H1 (cell line): ENCODE results near the gene METTL9.
"Not testable (repeated sequence)": the region's sequence is repeated elsewhere in the genome, so short reads cannot be mapped to it uniquely, and the experiment has no call there.

Source experiments
- EZH2 ChIP-seq: fragments of 200-600 bp; sonication (generic); IDR thresholded peaks from 2 replicates; pipeline ENCODE4 v1.7.1; 2012; ENCODE audit warnings: low read depth, mild to moderate bottlenecking, moderate library complexity, low read length, inconsistent platforms; ENCODE audit not compliant: severe bottlenecking
- TF ChIP-seq, protein P1 (sequence below), 3 experiments: IDR thresholded peaks; 1 replicate in 2 of 3; 2 replicates in 1 of 3; pipeline versions ENCODE4 v1.5.1 to v1.6.1; 2011; ENCODE audit warnings: low read length in 3 of 3, mild to moderate bottlenecking in 3 of 3, inconsistent platforms in 2 of 3, low read depth in 1 of 3, moderate library complexity in 1 of 3; ENCODE audit not compliant: insufficient read depth in 1 of 3; ENCODE audit errors: control extremely low read depth in 1 of 3

DNA sequence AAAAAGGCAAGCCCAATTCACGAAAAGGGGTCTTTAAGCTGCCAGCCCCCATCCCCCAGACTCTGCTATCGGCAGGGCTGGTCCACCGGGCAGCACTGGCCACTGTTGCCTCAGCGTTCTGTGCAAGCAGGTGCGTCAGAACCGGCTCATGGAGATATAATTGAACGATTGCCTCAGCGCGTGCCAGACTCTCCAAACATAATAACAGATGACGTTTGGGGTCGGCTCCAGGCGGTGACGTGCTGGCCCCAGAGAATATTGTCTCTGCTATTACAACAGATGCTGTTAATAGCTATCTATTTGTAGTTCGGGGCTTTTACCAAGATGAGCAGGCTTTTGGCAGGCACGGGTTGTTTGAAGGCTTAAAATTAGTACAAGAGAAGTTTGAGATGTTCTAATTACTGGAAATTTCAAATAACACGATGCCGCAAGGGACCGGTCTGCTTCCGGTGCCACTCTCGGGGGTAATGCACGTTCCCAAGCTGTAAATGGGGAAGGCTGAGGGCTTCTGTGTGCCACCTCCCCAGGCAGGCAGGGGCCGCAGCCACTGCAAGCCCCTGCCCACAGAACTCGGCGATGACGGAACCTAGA lies 42.6 kb upstream of the METTL9 start:
- TF ChIP-seq, protein P1, sequence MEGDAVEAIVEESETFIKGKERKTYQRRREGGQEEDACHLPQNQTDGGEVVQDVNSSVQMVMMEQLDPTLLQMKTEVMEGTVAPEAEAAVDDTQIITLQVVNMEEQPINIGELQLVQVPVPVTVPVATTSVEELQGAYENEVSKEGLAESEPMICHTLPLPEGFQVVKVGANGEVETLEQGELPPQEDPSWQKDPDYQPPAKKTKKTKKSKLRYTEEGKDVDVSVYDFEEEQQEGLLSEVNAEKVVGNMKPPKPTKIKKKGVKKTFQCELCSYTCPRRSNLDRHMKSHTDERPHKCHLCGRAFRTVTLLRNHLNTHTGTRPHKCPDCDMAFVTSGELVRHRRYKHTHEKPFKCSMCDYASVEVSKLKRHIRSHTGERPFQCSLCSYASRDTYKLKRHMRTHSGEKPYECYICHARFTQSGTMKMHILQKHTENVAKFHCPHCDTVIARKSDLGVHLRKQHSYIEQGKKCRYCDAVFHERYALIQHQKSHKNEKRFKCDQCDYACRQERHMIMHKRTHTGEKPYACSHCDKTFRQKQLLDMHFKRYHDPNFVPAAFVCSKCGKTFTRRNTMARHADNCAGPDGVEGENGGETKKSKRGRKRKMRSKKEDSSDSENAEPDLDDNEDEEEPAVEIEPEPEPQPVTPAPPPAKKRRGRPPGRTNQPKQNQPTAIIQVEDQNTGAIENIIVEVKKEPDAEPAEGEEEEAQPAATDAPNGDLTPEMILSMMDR (IDR thresholded peaks at IDR 0.05; ENCODE audit: control extremely low read depth in 1 of 3, insufficient read depth in 1 of 3, low read depth in 1 of 3, low read length in 3 of 3) = not testable (repeated sequence)
- not testable (repeated sequence) for TF ChIP-seq EZH2
